Stimulated activated CD4-positive, alpha-beta T cell treated with anti-CD3 and anti-CD28 coated beads, Interleukin-4, amount 100 ng/mL, for 1 hour (primary cell): ENCODE data around the gene P3H2.

Source experiments
- DNase-seq: peaks from one replicate; pipeline ENCODE4 v3.0.0-alpha.2; 2020

The P3H2 gene

GRCh38 chr3:190125436-190126068 is 4.9 kb upstream of the P3H2 start:
- no peak for DNase-seq

GRCh38 chr3:190124067-190124466 is 3.4 kb upstream of the P3H2 start:
- no peak for DNase-seq

- no peak for DNase-seq
These were observed 1.6 kb upstream of the P3H2 start for GRCh38 chr3:190122198-190122771.

- no peak for DNase-seq
These were observed 686 bp upstream of the P3H2 start for GRCh38 chr3:190121383-190121782.

- no peak for DNase-seq
These were observed 322 bp upstream of the P3H2 start for GRCh38 chr3:190121061-190121377.

- DNase-seq: no peak
These were observed 1.0 kb downstream of the P3H2 start for GRCh38 chr3:190119461-190120268.

GRCh38 chr3:190118438-190118837 is 2.3 kb downstream of the P3H2 start:
- no peak for DNase-seq

GRCh38 chr3:190117981-190118380 is 2.7 kb downstream of the P3H2 start:
- no peak for DNase-seq

GRCh38 chr3:190116551-190117067 is 4.1 kb downstream of the P3H2 start:
- DNase-seq: no peak

- DNase-seq: no peak
These were observed 9.9 kb downstream of the P3H2 start for GRCh38 chr3:190110826-190111225.

- no peak for DNase-seq
These were observed 11.3 kb downstream of the P3H2 start for GRCh38 chr3:190109441-190109840.

GRCh38 chr3:190108804-190109203 is 11.9 kb downstream of the P3H2 start:
- no peak for DNase-seq

GRCh38 chr3:190105876-190106275 is 14.8 kb downstream of the P3H2 start:
- no peak for DNase-seq

GRCh38 chr3:190101320-190102011 is 19.2 kb downstream of the P3H2 start:
- no peak for DNase-seq

GRCh38 chr3:190099099-190099498 is 21.6 kb downstream of the P3H2 start:
- no peak for DNase-seq

GRCh38 chr3:190097617-190098016 is 23.1 kb downstream of the P3H2 start:
- DNase-seq: no peak

GRCh38 chr3:190097025-190097424 is 23.7 kb downstream of the P3H2 start:
- DNase-seq: no peak

GRCh38 chr3:190096345-190096744 is 24.4 kb downstream of the P3H2 start:
- no peak for DNase-seq

- DNase-seq: no peak
These were observed 26.5 kb downstream of the P3H2 start for GRCh38 chr3:190094160-190094718.

GRCh38 chr3:190092250-190092649 is 28.4 kb downstream of the P3H2 start:
- DNase-seq: no peak

GRCh38 chr3:190089711-190090110 is 31.0 kb downstream of the P3H2 start:
- DNase-seq: no peak

- no peak for DNase-seq
These were observed 31.8 kb downstream of the P3H2 start for GRCh38 chr3:190088890-190089289.

GRCh38 chr3:190086191-190086590 is 34.5 kb downstream of the P3H2 start:
- DNase-seq: no peak
